Endothelial cell of umbilical vein (primary cell): ENCODE results near the gene WNT10A. TPM values are rescaled to one million over a fixed set of nuclear protein-coding genes. Genes with fewer than 3 reads are reported as not detected.

ENCODE experiments used
- BruUV-seq: library from RNA; stranded (reverse); fragments of 400-500 nt; replicated peaks from 2 replicates; lab custom pipeline; 2021; lab: Mats Ljungman, UMichigan
- CTCF ChIA-PET: fragments of 300-600, 350-600 bp; sonication (Branson Sonifier 250); formaldehyde crosslinking; loops from one replicate; lab custom pipeline; 2021; ENCODE audit warnings: antibody characterized with exemption, inconsistent platforms; lab: Charles Lee
- POLR2A ChIA-PET: fragments of 300-600, 350-600 bp; sonication (Branson Sonifier 250); formaldehyde crosslinking; loops from one replicate; lab custom pipeline; 2021; ENCODE audit warnings: antibody characterized with exemption, inconsistent platforms; lab: Charles Lee
- DNase-seq: peaks from one replicate; pipeline ENCODE4 v3.0.0-alpha.2; 2011; ENCODE audit warnings: low read depth, low spot score
- FAIRE-seq: peaks from 2 replicates; lab custom pipeline; 2011; peaks lifted over from hg19 to GRCh38; lab: Jason Lieb, UNC
- H2AFZ ChIP-seq: 2 replicates; pipeline ENCODE4 v1.6.0; 2012; ENCODE audit warnings: low read depth, low read length, control low read depth, inconsistent platforms
- H3K27ac ChIP-seq: 2 replicates; pipeline ENCODE4 v1.5.1; 2011; ENCODE audit warnings: low read depth, mild to moderate bottlenecking, control low read depth, low read length, moderate library complexity; ENCODE audit not compliant: insufficient read depth
- H3K27me3 ChIP-seq, 2 experiments: 2 replicates each; pipeline versions ENCODE4 v1.6.0 to v1.6.1; 2011; ENCODE audit warnings: low read length in 2 of 2, mixed read lengths in 1 of 2; ENCODE audit not compliant: control insufficient read depth in 2 of 2, insufficient read depth in 2 of 2
- H3K36me3 ChIP-seq, 2 experiments: 2 replicates in 1 of 2; 3 replicates in 1 of 2; pipeline ENCODE4 v1.5.1; 2011; ENCODE audit warnings: low read length in 2 of 2, mild to moderate bottlenecking in 1 of 2, moderate library complexity in 1 of 2; ENCODE audit not compliant: control insufficient read depth in 2 of 2, insufficient read depth in 2 of 2; ENCODE audit errors: extremely low read depth in 1 of 2
- H3K4me1 ChIP-seq: 3 replicates; pipeline ENCODE4 v1.5.1; 2011; ENCODE audit warnings: mild to moderate bottlenecking, low read length; ENCODE audit not compliant: control insufficient read depth, insufficient read depth; ENCODE audit errors: extremely low read depth
- H3K4me2 ChIP-seq: 2 replicates; pipeline ENCODE4 v1.6.1; 2011; ENCODE audit warnings: low read length, control low read depth, mixed read lengths; ENCODE audit not compliant: insufficient read depth
- H3K4me3 ChIP-seq, 3 experiments: fragments of 200-600 bp in 1 of 3; sonication (generic), shearing (Covaris generic) in 1 of 3; replicated peaks in 1 of 3; 2 replicates each; pipeline ENCODE4 v1.5.1; 2011 to 2016; ENCODE audit warnings: control low read depth in 3 of 3, low read length in 3 of 3, mild to moderate bottlenecking in 2 of 3, inconsistent platforms in 1 of 3, low read depth in 1 of 3, moderate library complexity in 1 of 3; ENCODE audit not compliant: insufficient read depth in 1 of 3
- H3K79me2 ChIP-seq: 2 replicates; pipeline ENCODE4 v1.6.0; 2012; ENCODE audit warnings: low read length, inconsistent platforms; ENCODE audit not compliant: control insufficient read depth, insufficient read depth
- H3K9ac ChIP-seq: replicated peaks from 2 replicates; pipeline ENCODE3; 2011; ENCODE audit warnings: low read length, control low read depth; ENCODE audit not compliant: insufficient read depth; ENCODE audit errors: extremely low read depth
- H3K9me1 ChIP-seq: replicated peaks from 3 replicates; pipeline ENCODE4 v1.6.0; 2011; ENCODE audit warnings: mild to moderate bottlenecking, low read length; ENCODE audit not compliant: control insufficient read depth, insufficient read depth; ENCODE audit errors: extremely low read depth
- H3K9me3 ChIP-seq: replicated peaks from 2 replicates; pipeline ENCODE4 v1.5.1; 2012; ENCODE audit warnings: low read length, inconsistent platforms; ENCODE audit not compliant: control insufficient read depth, insufficient read depth
- H4K20me1 ChIP-seq: replicated peaks from 2 replicates; pipeline ENCODE3; 2011; ENCODE audit warnings: mild to moderate bottlenecking, low read length; ENCODE audit not compliant: control insufficient read depth, insufficient read depth; ENCODE audit errors: extremely low read depth
- CTCF ChIP-seq, 2 donors: IDR thresholded peaks; 1 replicate in 1 of 2; 2 replicates in 1 of 2; pipeline ENCODE4 v1.5.1; 2011; ENCODE audit warnings: low read length in 2 of 2, mild to moderate bottlenecking in 2 of 2, moderate library complexity in 2 of 2, control low read depth in 1 of 2, inconsistent platforms in 1 of 2, low read depth in 1 of 2; ENCODE audit not compliant: insufficient read depth in 1 of 2; ENCODE audit errors: extremely low read depth in 1 of 2
- EZH2 ChIP-seq: IDR thresholded peaks from 2 replicates; pipeline ENCODE4 v1.6.1; 2012; ENCODE audit warnings: borderline replicate concordance, low read depth, mild to moderate bottlenecking, moderate library complexity, low read length, inconsistent platforms; ENCODE audit not compliant: severe bottlenecking
- FOS ChIP-seq: IDR thresholded peaks from 2 replicates; pipeline ENCODE4 v1.6.1; 2011; ENCODE audit warnings: mild to moderate bottlenecking, low read length, moderate library complexity, borderline replicate concordance; ENCODE audit not compliant: insufficient read depth
- GATA2 ChIP-seq: IDR thresholded peaks from 2 replicates; pipeline ENCODE4 v1.7.0; 2011; ENCODE audit warnings: low read depth, mild to moderate bottlenecking, moderate library complexity, mixed read lengths, low read length; ENCODE audit not compliant: insufficient read length, insufficient read depth
- JUN ChIP-seq: IDR thresholded peaks from 2 replicates; pipeline ENCODE4 v1.6.1; 2011; ENCODE audit warnings: borderline replicate concordance, low read depth; ENCODE audit not compliant: insufficient read length, insufficient read depth
- MAX ChIP-seq: IDR thresholded peaks from 2 replicates; pipeline ENCODE4 v1.6.1; 2011; ENCODE audit not compliant: insufficient read depth, insufficient read length
- MYC ChIP-seq: IDR thresholded peaks from one replicate; pipeline ENCODE4 v1.6.1; 2011; ENCODE audit warnings: mild to moderate bottlenecking, low read depth, low read length
- POLR2A ChIP-seq: IDR thresholded peaks from 2 replicates; pipeline ENCODE4 v1.6.1; 2012; ENCODE audit warnings: low read depth, mild to moderate bottlenecking, control low read depth, low read length
- POLR2AphosphoS5 ChIP-seq: IDR thresholded peaks from 2 replicates; pipeline ENCODE4 v1.6.1; 2012; ENCODE audit warnings: low read depth, mild to moderate bottlenecking, control low read depth, low read length, moderate library complexity; ENCODE audit not compliant: insufficient read depth
- dilution Hi-C: fragments of 300-500 bp; cut with MboI; formaldehyde crosslinking; loops from one replicate; pipeline ENCODE4 v1.15.0; 2019; ENCODE audit warnings: low sequenced_read_pairs; ENCODE audit not compliant: extremely low pct_ligation_motif_present
- intact Hi-C: fragments of 100-400 bp; cut with micrococcal nuclease; formaldehyde crosslinking; loops from one replicate; pipeline ENCODE4 v1.10.0; 2022
- polyA plus RNA-seq, 4 experiments: library from polyadenylated mRNA; depleted of rRNA in 3 of 4; stranded (reverse) in 3 of 4; unstranded in 1 of 4; fragments of >200 nt; gene quantifications; 2 replicates each; pipeline versions ENCODE4 v1.2.1 to v1.2.3, GENCODE V29; 2011 to 2012; ENCODE audit warnings: missing spikeins in 1 of 4
- total RNA-seq: library from RNA; stranded (reverse); gene quantifications from 2 replicates; pipeline ENCODE4 v1.2.3, GENCODE V29; 2021

WNT10A gene
- total and polyA plus RNA-seq, 2 donors (not counting 3 experiments of a cell fraction or from before 2014, with no cell fraction given): not detected

GRCh38 chr2:218920504-218920903 lies 39.9 kb downstream of the WNT10A start:
- Histone ChIP-seq H3K4me2 (no peak overlapping the region), H3K79me2 (no peaks in the 10 kb centered on the region), H3K27ac (no peak overlapping the region), H2AFZ (no peak overlapping the region), H3K4me3 (no peak overlapping the region), H3K9ac (no peak overlapping the region), H3K4me1 (no peaks in the 10 kb centered on the region), H3K36me3 (no peaks in the 10 kb centered on the region), H3K9me1 (no peaks in the 10 kb centered on the region), H3K9me3 (no peaks in the 10 kb centered on the region), H3K27me3 (peaks cover 3 to 14% of the 10 kb centered on the region in 2 experiments), H4K20me1 (no peaks in the 10 kb centered on the region)
- no peak for DNase-seq
- POLR2A ChIA-PET: no interaction called here
- no TSS peak for BruUV-seq
- no peak for FAIRE-seq
- TF ChIP-seq POLR2A: no peak
- TF ChIP-seq EZH2: no peak
- no peak for TF ChIP-seq CTCF (IDR thresholded peaks at IDR 0.05; ENCODE audit: extremely low read depth in 1 of 2, insufficient read depth in 1 of 2, low read depth in 1 of 2, low read length in 2 of 2)
- TF ChIP-seq JUN: no peak
- TF ChIP-seq POLR2AphosphoS5: no peak
- no peak for TF ChIP-seq MAX
- no peak for TF ChIP-seq FOS
- TF ChIP-seq MYC: no peak
- TF ChIP-seq GATA2: no peak
- intact Hi-C loops (no loop called here), dilution Hi-C loops (no loop called here)
- CTCF ChIA-PET: no interaction called here
